Measurements from ENCODE around the gene SH3BP4.
A peak's percentile ranks its signal among the peaks of the same experiment; 100 is the strongest.

SH3BP4 gene

GRCh38 chr2:234951664-234952269, at the start of gene SH3BP4:
Gene SH3BP4 (plus strand): TSS chr2:234952017. CDS start chr2:235035003, 82,986 bp downstream.
- ATAC-seq, result peak; percentile 59
- no peak within 1 kb of the TSS for H3K27ac Mint-ChIP-seq
- H3K36me3 Mint-ChIP-seq, result no peaks in the 10 kb centered on the region
- DNase-seq (ENCODE audit: low spot score in 2 of 2), result no peak
- no peaks in the 10 kb centered on the region for H3K4me1 Mint-ChIP-seq
- H3K4me3 Mint-ChIP-seq, result peak within 1 kb of the TSS; percentile 49
- no peaks in the 10 kb centered on the region for H3K9me3 Mint-ChIP-seq

- Mint-ChIP-seq H3K27ac (peak overlapping the region; percentile 45), H3K4me1 (peaks cover 5% of the 10 kb centered on the region), H3K4me3 (no peak overlapping the region), H3K9me3 (no peaks in the 10 kb centered on the region), H3K36me3 (no peaks in the 10 kb centered on the region)
- no peak for ATAC-seq
- no peak for DNase-seq (ENCODE audit: low spot score in 2 of 2)
Observed at GRCh38 chr2:234904785-234905184, 47.0 kb upstream of the SH3BP4 start.

GRCh38 chr2:234905547-234906265, 46.1 kb upstream of the SH3BP4 start:
- Mint-ChIP-seq H3K4me3 (no peak overlapping the region), H3K36me3 (no peaks in the 10 kb centered on the region), H3K9me3 (no peaks in the 10 kb centered on the region), H3K27ac (peak overlapping the region; percentile 45), H3K4me1 (peaks cover 12% of the 10 kb centered on the region)
- ATAC-seq (no peak), DNase-seq (ENCODE audit: low spot score in 2 of 2) (peak in 1 of 2 donors; percentile 26)

GRCh38 chr2:234910186-234910679, 41.6 kb upstream of the SH3BP4 start:
- no peak overlapping the region for H3K4me3 Mint-ChIP-seq
- peak in 1 of 2 donors; percentile 13 for DNase-seq (ENCODE audit: low spot score in 2 of 2)
- H3K36me3 Mint-ChIP-seq, result no peaks in the 10 kb centered on the region
- no peaks in the 10 kb centered on the region for H3K9me3 Mint-ChIP-seq
- peaks cover 7% of the 10 kb centered on the region for H3K4me1 Mint-ChIP-seq
- no peak overlapping the region for H3K27ac Mint-ChIP-seq
- peak; percentile 66 for ATAC-seq

- no peak overlapping the region for H3K4me3 Mint-ChIP-seq
- ATAC-seq, result no peak
- DNase-seq (ENCODE audit: low spot score in 2 of 2), result no peak
- no peak overlapping the region for H3K27ac Mint-ChIP-seq
- no peaks in the 10 kb centered on the region for H3K36me3 Mint-ChIP-seq
- H3K4me1 Mint-ChIP-seq, result peaks cover 7% of the 10 kb centered on the region
- H3K9me3 Mint-ChIP-seq, result no peaks in the 10 kb centered on the region
Observed at GRCh38 chr2:234911271-234911670, 40.5 kb upstream of the SH3BP4 start.

- ATAC-seq (no peak), DNase-seq (ENCODE audit: low spot score in 2 of 2) (no peak)
- no peak overlapping the region for H3K4me3 Mint-ChIP-seq
- peaks cover 7% of the 10 kb centered on the region for H3K4me1 Mint-ChIP-seq
- H3K27ac Mint-ChIP-seq, result no peak overlapping the region
- no peaks in the 10 kb centered on the region for H3K9me3 Mint-ChIP-seq
- H3K36me3 Mint-ChIP-seq, result no peaks in the 10 kb centered on the region
Observed at GRCh38 chr2:234912437-234912836, 39.4 kb upstream of the SH3BP4 start.

GRCh38 chr2:234913208-234913626, 38.6 kb upstream of the SH3BP4 start:
- ATAC-seq, result no peak
- Mint-ChIP-seq H3K4me3 (no peak overlapping the region), H3K27ac (no peak overlapping the region), H3K9me3 (no peaks in the 10 kb centered on the region), H3K36me3 (no peaks in the 10 kb centered on the region), H3K4me1 (peaks cover 7% of the 10 kb centered on the region)
- no peak for DNase-seq (ENCODE audit: low spot score in 2 of 2)

- no peak for ATAC-seq
- no peaks in the 10 kb centered on the region for H3K9me3 Mint-ChIP-seq
- H3K4me1 Mint-ChIP-seq, result peaks cover 7% of the 10 kb centered on the region
- no peak overlapping the region for H3K27ac Mint-ChIP-seq
- H3K4me3 Mint-ChIP-seq, result no peak overlapping the region
- no peaks in the 10 kb centered on the region for H3K36me3 Mint-ChIP-seq
- DNase-seq (ENCODE audit: low spot score in 2 of 2), result peak in 1 of 2 donors; percentile 3
Observed at GRCh38 chr2:234914371-234915154, 37.3 kb upstream of the SH3BP4 start.

GRCh38 chr2:234916674-234917073, 35.1 kb upstream of the SH3BP4 start:
- ATAC-seq (no peak), DNase-seq (ENCODE audit: low spot score in 2 of 2) (no peak)
- no peaks in the 10 kb centered on the region for H3K9me3 Mint-ChIP-seq
- H3K4me3 Mint-ChIP-seq, result no peak overlapping the region
- no peaks in the 10 kb centered on the region for H3K4me1 Mint-ChIP-seq
- H3K27ac Mint-ChIP-seq, result no peak overlapping the region
- no peaks in the 10 kb centered on the region for H3K36me3 Mint-ChIP-seq

GRCh38 chr2:234917211-234917975, 34.4 kb upstream of the SH3BP4 start:
- ATAC-seq (no peak), DNase-seq (ENCODE audit: low spot score in 2 of 2) (peak in 1 of 2 donors; percentile 8)
- H3K9me3 Mint-ChIP-seq, result no peaks in the 10 kb centered on the region
- H3K4me1 Mint-ChIP-seq, result no peaks in the 10 kb centered on the region
- no peak overlapping the region for H3K27ac Mint-ChIP-seq
- no peak overlapping the region for H3K4me3 Mint-ChIP-seq
- no peaks in the 10 kb centered on the region for H3K36me3 Mint-ChIP-seq

GRCh38 chr2:234919711-234920110, 32.1 kb upstream of the SH3BP4 start:
- Mint-ChIP-seq H3K27ac (no peak overlapping the region), H3K4me3 (no peak overlapping the region), H3K9me3 (no peaks in the 10 kb centered on the region), H3K36me3 (no peaks in the 10 kb centered on the region), H3K4me1 (no peaks in the 10 kb centered on the region)
- DNase-seq (ENCODE audit: low spot score in 2 of 2) (peak in 1 of 2 donors; percentile 22), ATAC-seq (no peak)

- DNase-seq (ENCODE audit: low spot score in 2 of 2) (no peak), ATAC-seq (no peak)
- Mint-ChIP-seq H3K4me1 (no peaks in the 10 kb centered on the region), H3K36me3 (no peaks in the 10 kb centered on the region), H3K4me3 (no peak overlapping the region), H3K27ac (no peak overlapping the region), H3K9me3 (no peaks in the 10 kb centered on the region)
Observed at GRCh38 chr2:234920836-234921235, 31.0 kb upstream of the SH3BP4 start.

GRCh38 chr2:234929002-234929401, 22.8 kb upstream of the SH3BP4 start:
- Mint-ChIP-seq H3K4me3 (no peak overlapping the region), H3K9me3 (no peaks in the 10 kb centered on the region), H3K27ac (no peak overlapping the region), H3K4me1 (no peaks in the 10 kb centered on the region), H3K36me3 (no peaks in the 10 kb centered on the region)
- DNase-seq (ENCODE audit: low spot score in 2 of 2) (peak in 1 of 2 donors; percentile 32), ATAC-seq (no peak)

GRCh38 chr2:234930397-234930796, 21.4 kb upstream of the SH3BP4 start:
- DNase-seq (ENCODE audit: low spot score in 2 of 2) (peak in 1 of 2 donors; percentile 13), ATAC-seq (no peak)
- Mint-ChIP-seq H3K9me3 (no peaks in the 10 kb centered on the region), H3K36me3 (no peaks in the 10 kb centered on the region), H3K27ac (no peak overlapping the region), H3K4me3 (no peak overlapping the region), H3K4me1 (no peaks in the 10 kb centered on the region)

GRCh38 chr2:234931371-234931770, 20.4 kb upstream of the SH3BP4 start:
- no peak for DNase-seq (ENCODE audit: low spot score in 2 of 2)
- H3K4me3 Mint-ChIP-seq, result no peak overlapping the region
- no peaks in the 10 kb centered on the region for H3K36me3 Mint-ChIP-seq
- ATAC-seq, result no peak
- no peaks in the 10 kb centered on the region for H3K4me1 Mint-ChIP-seq
- H3K9me3 Mint-ChIP-seq, result no peaks in the 10 kb centered on the region
- H3K27ac Mint-ChIP-seq, result no peak overlapping the region
